Fibroblast of lung (primary cell): ENCODE data around the gene CGGBP1. TPM values are rescaled to one million over a fixed set of nuclear protein-coding genes. Genes with fewer than 3 reads are reported as not detected.
A peak's percentile ranks its signal among the peaks of the same experiment; 100 is the strongest.

ENCODE experiments used
- DNase-seq, 2 donors: peaks; one replicate each; pipeline versions ENCODE4 v3.0.0 to v3.0.0-alpha.2; 2010; ENCODE audit warnings: low read depth in 2 of 2
- H2AFZ ChIP-seq: 2 replicates; pipeline ENCODE4 v1.5.1; 2012; ENCODE audit warnings: low read length, control low read depth, inconsistent platforms
- H3K27ac ChIP-seq: 2 replicates; pipeline ENCODE4 v1.5.1; 2011; ENCODE audit warnings: low read length, control low read depth; ENCODE audit not compliant: insufficient read depth
- H3K27me3 ChIP-seq: 2 replicates; pipeline ENCODE4 v1.5.1; 2011; ENCODE audit warnings: mild to moderate bottlenecking, low read length; ENCODE audit not compliant: control insufficient read depth, insufficient read depth
- H3K36me3 ChIP-seq: 2 replicates; pipeline ENCODE4 v1.5.1; 2011; ENCODE audit warnings: low read length; ENCODE audit not compliant: control insufficient read depth, insufficient read depth
- H3K4me1 ChIP-seq: 2 replicates; pipeline ENCODE4 v1.5.1; 2011; ENCODE audit warnings: low read length; ENCODE audit not compliant: control insufficient read depth, insufficient read depth; ENCODE audit errors: extremely low read depth
- H3K4me2 ChIP-seq: 2 replicates; pipeline ENCODE4 v1.5.1; 2011; ENCODE audit warnings: low read length, control low read depth; ENCODE audit not compliant: insufficient read depth; ENCODE audit errors: extremely low read depth
- H3K4me3 ChIP-seq, 4 experiments: fragments of 200-600 bp in 1 of 4; sonication (generic) in 1 of 4; replicated peaks in 1 of 4; 2 replicates each; pipeline ENCODE4 v1.5.1; 2011 to 2016; ENCODE audit warnings: low read length in 4 of 4, low read depth in 3 of 4, mild to moderate bottlenecking in 3 of 4, control low read depth in 2 of 4, inconsistent platforms in 1 of 4, mixed read lengths in 1 of 4; ENCODE audit not compliant: insufficient read depth in 1 of 4; ENCODE audit errors: control extremely low read depth in 1 of 4
- H3K79me2 ChIP-seq: 2 replicates; pipeline ENCODE4 v1.5.1; 2012; ENCODE audit warnings: mild to moderate bottlenecking, low read length, inconsistent platforms; ENCODE audit not compliant: control insufficient read depth, insufficient read depth
- H3K9ac ChIP-seq: 2 replicates; pipeline ENCODE4 v1.5.1; 2011; ENCODE audit warnings: mild to moderate bottlenecking, low read length, control low read depth; ENCODE audit not compliant: insufficient read depth
- H3K9me3 ChIP-seq: 2 replicates; pipeline ENCODE4 v1.5.1; 2012; ENCODE audit warnings: low read depth, low read length; ENCODE audit not compliant: control insufficient read depth, insufficient read depth
- H4K20me1 ChIP-seq: 2 replicates; pipeline ENCODE4 v1.5.1; 2011; ENCODE audit warnings: low read length; ENCODE audit not compliant: control insufficient read depth, insufficient read depth; ENCODE audit errors: extremely low read depth
- EZH2 ChIP-seq: IDR thresholded peaks from 2 replicates; pipeline ENCODE4 v1.5.1; 2012; ENCODE audit warnings: low read length, control low read depth, mild to moderate bottlenecking; ENCODE audit errors: missing control alignments
- polyA plus RNA-seq, 2 donors: library from polyadenylated mRNA; depleted of rRNA in 1 of 2; stranded (reverse) in 1 of 2; unstranded in 1 of 2; fragments of >200 nt; gene quantifications; 2 replicates each; pipeline ENCODE4 v1.2.1, GENCODE V29; 2011 to 2012; ENCODE audit warnings: missing spikeins in 1 of 2
- total RNA-seq: library from RNA; depleted of rRNA; stranded (reverse); fragments of >200 nt; gene quantifications from 2 replicates; pipeline ENCODE4 v1.2.1, GENCODE V29; 2014
- TF ChIP-seq, protein P1 (sequence below), 2 donors: IDR thresholded peaks in 1 of 2; conservative IDR thresholded peaks in 1 of 2; 1 replicate in 1 of 2; 2 replicates in 1 of 2; pipeline ENCODE4 v1.5.1; 2011 to 2012; ENCODE audit warnings: low read length in 2 of 2, control low read depth in 1 of 2, inconsistent platforms in 1 of 2, low read depth in 1 of 2, mild to moderate bottlenecking in 1 of 2

Gene CGGBP1
- total and polyA plus RNA-seq, 2 donors (not counting 1 experiment from before 2014, with no cell fraction given): 70.8 to 71.0 TPM

DNA sequence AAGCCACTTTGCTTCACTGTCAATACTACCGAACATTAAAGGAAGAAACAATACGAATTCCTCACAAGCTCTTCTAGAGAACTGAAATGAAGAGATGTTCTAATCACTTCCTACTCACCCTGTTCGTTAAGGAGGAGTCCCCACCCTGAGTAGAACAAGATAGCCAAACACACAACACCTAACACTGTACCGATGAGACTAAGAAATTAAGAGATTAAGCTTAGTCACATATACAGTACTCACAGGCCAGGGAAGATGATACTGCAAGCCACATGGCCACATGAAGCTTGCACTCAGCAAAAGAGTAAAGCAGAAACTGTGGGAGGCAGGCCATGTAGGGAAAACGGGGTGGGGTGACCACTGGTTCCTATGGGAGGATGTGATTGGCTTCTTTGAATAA, 48.0 kb downstream of the CGGBP1 start:
- no peak overlapping the region for H3K9ac ChIP-seq
- no peaks in the 10 kb centered on the region for H3K27me3 ChIP-seq
- no peaks in the 10 kb centered on the region for H3K9me3 ChIP-seq
- TF ChIP-seq EZH2: no peak
- TF ChIP-seq, protein P1, sequence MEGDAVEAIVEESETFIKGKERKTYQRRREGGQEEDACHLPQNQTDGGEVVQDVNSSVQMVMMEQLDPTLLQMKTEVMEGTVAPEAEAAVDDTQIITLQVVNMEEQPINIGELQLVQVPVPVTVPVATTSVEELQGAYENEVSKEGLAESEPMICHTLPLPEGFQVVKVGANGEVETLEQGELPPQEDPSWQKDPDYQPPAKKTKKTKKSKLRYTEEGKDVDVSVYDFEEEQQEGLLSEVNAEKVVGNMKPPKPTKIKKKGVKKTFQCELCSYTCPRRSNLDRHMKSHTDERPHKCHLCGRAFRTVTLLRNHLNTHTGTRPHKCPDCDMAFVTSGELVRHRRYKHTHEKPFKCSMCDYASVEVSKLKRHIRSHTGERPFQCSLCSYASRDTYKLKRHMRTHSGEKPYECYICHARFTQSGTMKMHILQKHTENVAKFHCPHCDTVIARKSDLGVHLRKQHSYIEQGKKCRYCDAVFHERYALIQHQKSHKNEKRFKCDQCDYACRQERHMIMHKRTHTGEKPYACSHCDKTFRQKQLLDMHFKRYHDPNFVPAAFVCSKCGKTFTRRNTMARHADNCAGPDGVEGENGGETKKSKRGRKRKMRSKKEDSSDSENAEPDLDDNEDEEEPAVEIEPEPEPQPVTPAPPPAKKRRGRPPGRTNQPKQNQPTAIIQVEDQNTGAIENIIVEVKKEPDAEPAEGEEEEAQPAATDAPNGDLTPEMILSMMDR (conservative IDR thresholded peaks at IDR 0.05 in 1 of 2, IDR thresholded peaks at IDR 0.05 in 1 of 2; ENCODE audit: low read depth in 1 of 2, low read length in 2 of 2): no peak
- no peak for DNase-seq
- H2AFZ ChIP-seq: no peak overlapping the region
- no peaks in the 10 kb centered on the region for H3K79me2 ChIP-seq
- H4K20me1 ChIP-seq: no peaks in the 10 kb centered on the region
- no peaks in the 10 kb centered on the region for H3K4me1 ChIP-seq
- H3K27ac ChIP-seq: no peak overlapping the region
- H3K4me3 ChIP-seq: no peak overlapping the region
- H3K4me2 ChIP-seq: no peak overlapping the region
- no peaks in the 10 kb centered on the region for H3K36me3 ChIP-seq

DNA sequence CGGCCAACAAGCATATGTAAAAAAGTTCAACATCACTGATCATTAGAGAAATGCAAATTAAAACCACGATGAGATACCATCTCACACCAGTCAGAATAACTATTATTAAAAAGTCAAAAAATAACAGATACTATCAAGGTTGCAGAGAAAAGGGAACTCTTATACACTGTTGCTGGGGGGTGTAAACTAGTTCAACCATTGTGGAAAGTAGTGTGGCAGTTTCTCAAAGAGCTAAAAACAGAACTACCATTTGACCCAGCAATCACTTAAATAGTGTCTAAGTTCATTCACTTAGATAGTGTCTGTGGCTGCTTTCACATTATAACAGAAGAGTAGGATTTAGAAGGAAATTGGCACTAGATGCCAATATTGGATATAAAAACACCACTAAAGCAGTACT, 49.7 kb downstream of the CGGBP1 start:
- H3K36me3 ChIP-seq: no peaks in the 10 kb centered on the region
- no peak for DNase-seq
- no peaks in the 10 kb centered on the region for H3K27me3 ChIP-seq
- H3K4me2 ChIP-seq: no peak overlapping the region
- H3K4me3 ChIP-seq: no peak overlapping the region
- no peaks in the 10 kb centered on the region for H3K9me3 ChIP-seq
- no peaks in the 10 kb centered on the region for H3K4me1 ChIP-seq
- TF ChIP-seq EZH2: no peak
- TF ChIP-seq, protein P1 (conservative IDR thresholded peaks at IDR 0.05 in 1 of 2, IDR thresholded peaks at IDR 0.05 in 1 of 2; ENCODE audit: low read depth in 1 of 2, low read length in 2 of 2): no peak
- H3K79me2 ChIP-seq: no peaks in the 10 kb centered on the region
- H3K27ac ChIP-seq: no peak overlapping the region
- no peaks in the 10 kb centered on the region for H4K20me1 ChIP-seq
- no peak overlapping the region for H3K9ac ChIP-seq
- no peak overlapping the region for H2AFZ ChIP-seq

DNA sequence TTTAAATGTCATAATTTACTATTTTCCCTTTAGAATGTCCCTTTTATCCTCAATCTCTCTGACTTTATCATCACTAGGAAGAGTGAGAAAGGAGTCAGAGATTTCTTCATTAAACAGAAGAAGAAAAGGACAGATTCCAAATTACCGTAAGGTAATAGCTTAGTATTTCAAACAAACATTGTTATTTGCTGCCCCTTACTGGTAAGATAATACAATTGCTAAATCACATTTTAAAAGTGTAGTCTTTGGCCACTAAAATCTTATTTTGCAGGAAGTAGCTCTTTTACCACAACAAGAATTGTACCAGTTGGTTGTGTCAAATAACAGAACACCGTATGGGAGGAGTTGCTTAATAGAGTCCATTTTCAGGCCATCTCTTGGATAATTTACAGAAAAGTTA, 53.7 kb downstream of the CGGBP1 start:
- DNase-seq: peak; percentile 29 to 58
- no peak overlapping the region for H3K27ac ChIP-seq
- H2AFZ ChIP-seq: no peak overlapping the region
- no peaks in the 10 kb centered on the region for H3K27me3 ChIP-seq
- no peaks in the 10 kb centered on the region for H4K20me1 ChIP-seq
- no peaks in the 10 kb centered on the region for H3K79me2 ChIP-seq
- no peak overlapping the region for H3K9ac ChIP-seq
- H3K36me3 ChIP-seq: no peaks in the 10 kb centered on the region
- no peak for TF ChIP-seq EZH2
- TF ChIP-seq, protein P1 (conservative IDR thresholded peaks at IDR 0.05 in 1 of 2, IDR thresholded peaks at IDR 0.05 in 1 of 2; ENCODE audit: low read depth in 1 of 2, low read length in 2 of 2): peak in 1 of 2 donors; percentile 25
- H3K4me3 ChIP-seq: no peak overlapping the region
- H3K4me2 ChIP-seq: no peak overlapping the region
- H3K4me1 ChIP-seq: no peaks in the 10 kb centered on the region
- no peaks in the 10 kb centered on the region for H3K9me3 ChIP-seq
